ENCODE data around the gene AP1M1. TPM values are rescaled to one million over a fixed set of nuclear protein-coding genes. Genes with fewer than 3 reads are reported as not detected.

Gene AP1M1
- polyA plus RNA-seq, 3 donors: 103 to 134 (median 133) TPM

- H3K79me2 ChIP-seq (ENCODE audit: insufficient read depth, low read length): no peaks in the 10 kb centered on the region
- H3K27me3 ChIP-seq (ENCODE audit: control insufficient read depth in 2 of 2, insufficient read depth in 2 of 2, low read length in 2 of 2): no peaks in the 10 kb centered on the region
- 60% methylated on average over 2 of the region's 2 CpGs for WGBS (ENCODE audit: insufficient coverage)
- no peak overlapping the region for H3K27ac ChIP-seq (ENCODE audit: low read depth in 1 of 2, low read length in 2 of 2)
- Mint-ChIP-seq H3K4me1 (peaks cover 22% of the 10 kb centered on the region), H3K36me3 (peaks cover 0 to 3% of the 10 kb centered on the region in 2 donors), H3K9me3 (no peaks in the 10 kb centered on the region), H3K27ac (no peak overlapping the region), H3K27me3 (ENCODE audit: low read depth in 3 of 3) (peaks cover 2 to 11% (median 5%) of the 10 kb centered on the region in 3 donors), H3K4me3 (peak overlapping the region in 1 of 2 donors; percentile 26)
- H3K4me3 ChIP-seq (replicated peaks in 1 of 3; ENCODE audit: low read depth in 2 of 3, low read length in 3 of 3): no peak overlapping the region
- no peak for TF ChIP-seq CTCF (IDR thresholded peaks at IDR 0.05)
- no peak for DNase-seq
- H3K4me2 ChIP-seq (replicated peaks; ENCODE audit: extremely low read depth, low read length, poor library complexity, severe bottlenecking): no peak overlapping the region
- no peaks in the 10 kb centered on the region for H3K9me3 ChIP-seq (replicated peaks in 1 of 2; ENCODE audit: control insufficient read depth in 1 of 2, insufficient read depth in 1 of 2, low read length in 2 of 2)
- H3K4me1 ChIP-seq (ENCODE audit: control insufficient read depth in 1 of 2, insufficient read depth in 2 of 2, low read length in 2 of 2): peaks cover 17 to 20% of the 10 kb centered on the region in 2 donors
- no peaks in the 10 kb centered on the region for H3K36me3 ChIP-seq (replicated peaks in 1 of 2; ENCODE audit: control insufficient read depth in 1 of 2, insufficient read depth in 2 of 2, low read length in 2 of 2)
- H3K9ac ChIP-seq (ENCODE audit: insufficient read depth, low read length, poor library complexity, severe bottlenecking): no peak overlapping the region
- H4K20me1 ChIP-seq (ENCODE audit: insufficient read depth, low read length): no peaks in the 10 kb centered on the region
- no peak overlapping the region for H2AFZ ChIP-seq (ENCODE audit: insufficient read depth, low read depth, low read length, poor library complexity, severe bottlenecking)
- intact Hi-C loops (cut with micrococcal nuclease): no loop called here
Observed at GRCh38 chr19:16244091-16244490, 46.4 kb downstream of the AP1M1 start.

GRCh38 chr19:16247353-16248182, 49.9 kb downstream of the AP1M1 start:
- peak overlapping the region; percentile 71 to 90 (median 84) for H3K27ac Mint-ChIP-seq
- Histone ChIP-seq H3K4me2 (replicated peaks; ENCODE audit: extremely low read depth, low read length, poor library complexity, severe bottlenecking) (peak overlapping the region; percentile 26), H3K4me1 (ENCODE audit: control insufficient read depth in 1 of 2, insufficient read depth in 2 of 2, low read length in 2 of 2) (peaks cover 24 to 29% of the 10 kb centered on the region in 2 donors)

More at GRCh38 chr19:16247353-16248182, 49.9 kb downstream of the AP1M1 start:
- Histone ChIP-seq H3K27ac (ENCODE audit: low read depth in 1 of 2, low read length in 2 of 2) (peak overlapping the region in 1 of 2 donors; percentile 7), H3K9me3 (replicated peaks in 1 of 2; ENCODE audit: control insufficient read depth in 1 of 2, insufficient read depth in 1 of 2, low read length in 2 of 2) (no peaks in the 10 kb centered on the region), H3K27me3 (ENCODE audit: control insufficient read depth in 2 of 2, insufficient read depth in 2 of 2, low read length in 2 of 2) (no peaks in the 10 kb centered on the region), H2AFZ (ENCODE audit: insufficient read depth, low read depth, low read length, poor library complexity, severe bottlenecking) (peak overlapping the region; percentile 54), H4K20me1 (ENCODE audit: insufficient read depth, low read length) (no peaks in the 10 kb centered on the region), H3K36me3 (replicated peaks in 1 of 2; ENCODE audit: control insufficient read depth in 1 of 2, insufficient read depth in 2 of 2, low read length in 2 of 2) (no peaks in the 10 kb centered on the region), H3K4me3 (replicated peaks in 1 of 3; ENCODE audit: low read depth in 2 of 3, low read length in 3 of 3) (peak overlapping the region in 2 of 3 experiments; percentile 5 to 22), H3K79me2 (ENCODE audit: insufficient read depth, low read length) (no peaks in the 10 kb centered on the region), H3K9ac (ENCODE audit: insufficient read depth, low read length, poor library complexity, severe bottlenecking) (no peak overlapping the region)
- Mint-ChIP-seq H3K4me1 (peaks cover 24% of the 10 kb centered on the region), H3K9me3 (peaks cover 0 to 5% (median 0%) of the 10 kb centered on the region in 7 donors), H3K36me3 (no peaks in the 10 kb centered on the region), H3K4me3 (peak overlapping the region; percentile 51 to 78), H3K27me3 (ENCODE audit: low read depth in 3 of 3) (peaks cover 1 to 5% (median 3%) of the 10 kb centered on the region in 3 donors)
- peak; percentile 81 to 88 (median 84) for DNase-seq
- WGBS (ENCODE audit: insufficient coverage): 61% methylated on average over 9 of the region's 18 CpGs
- intact Hi-C loops (cut with micrococcal nuclease): loop anchor here (1.0 to 5.0 kb wide), 5 partner anchors 40 to 135 kb away; partner anchors contain the start of gene KLF2 (in 1 of the 2)
- TF ChIP-seq CTCF (IDR thresholded peaks at IDR 0.05): peak; percentile 94
